ENCODE results near the gene MTMR3. TPM values are rescaled to one million over a fixed set of nuclear protein-coding genes. Genes with fewer than 3 reads are reported as not detected.

Gene MTMR3
- polyA plus RNA-seq, 1 experiment, result 32.8 TPM

- Histone ChIP-seq H3K36me3 (ENCODE audit: control insufficient read depth, insufficient read depth, low read length) (peaks cover 6% of the 10 kb centered on the region), H3K4me3 (ENCODE audit: low read depth, low read length) (no peak overlapping the region), H3K27me3 (ENCODE audit: control insufficient read depth, insufficient read depth, low read length) (no peaks in the 10 kb centered on the region)
- TF ChIP-seq CTCF (IDR thresholded peaks at IDR 0.05; ENCODE audit: insufficient read depth, low read depth, low read length), result no peak
- ChIA-PET CTCF (interaction anchor here (0.6 to 1.2 kb wide), 3 partner anchors 66 to 374 kb away, joined by 3 to 4 read pairs (median 3); no protein-coding TSS in a partner anchor), POLR2A (no interaction called here)
- DNase-seq (ENCODE audit: low read depth), result no peak
Measured at GRCh38 chr22:30008401-30008800, 125.4 kb downstream of the MTMR3 start.

DNA sequence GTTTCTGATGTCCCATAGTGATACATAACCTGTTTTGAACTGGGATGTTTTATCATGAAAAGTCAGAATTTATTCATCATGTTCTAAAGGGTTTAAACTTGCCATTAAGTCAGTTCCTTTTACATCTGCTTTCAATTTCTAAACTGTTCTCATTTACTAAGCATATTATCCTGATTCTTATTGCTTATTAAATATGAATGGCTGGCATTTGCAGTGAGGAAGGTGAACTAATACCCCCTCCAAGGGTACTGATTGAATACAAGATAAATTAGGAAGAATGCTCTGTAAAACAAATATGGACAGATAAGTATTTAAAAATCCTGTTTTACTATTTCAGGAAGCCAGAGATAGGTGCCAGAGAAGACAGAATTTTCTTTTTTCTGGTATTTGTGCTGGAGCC, 126.5 kb downstream of the MTMR3 start:
- no peaks in the 10 kb centered on the region for H3K27me3 ChIP-seq (ENCODE audit: control insufficient read depth, insufficient read depth, low read length)
- H3K4me3 ChIP-seq (ENCODE audit: low read depth, low read length), result no peak overlapping the region
- TF ChIP-seq CTCF (IDR thresholded peaks at IDR 0.05; ENCODE audit: insufficient read depth, low read depth, low read length), result no peak
- peaks cover 6% of the 10 kb centered on the region for H3K36me3 ChIP-seq (ENCODE audit: control insufficient read depth, insufficient read depth, low read length)
- CTCF ChIA-PET, result no interaction called here
- no peak for DNase-seq (ENCODE audit: low read depth)
- POLR2A ChIA-PET, result no interaction called here

GRCh38 chr22:30010789-30011405, 127.9 kb downstream of the MTMR3 start:
- TF ChIP-seq CTCF (IDR thresholded peaks at IDR 0.05; ENCODE audit: insufficient read depth, low read depth, low read length), result no peak
- H3K36me3 ChIP-seq (ENCODE audit: control insufficient read depth, insufficient read depth, low read length), result peaks cover 6% of the 10 kb centered on the region
- ChIA-PET POLR2A (no interaction called here), CTCF (no interaction called here)
- H3K27me3 ChIP-seq (ENCODE audit: control insufficient read depth, insufficient read depth, low read length), result no peaks in the 10 kb centered on the region
- DNase-seq (ENCODE audit: low read depth), result no peak
- H3K4me3 ChIP-seq (ENCODE audit: low read depth, low read length), result no peak overlapping the region

- TF ChIP-seq CTCF (IDR thresholded peaks at IDR 0.05; ENCODE audit: insufficient read depth, low read depth, low read length), result no peak
- no peak for DNase-seq (ENCODE audit: low read depth)
Measured at GRCh38 chr22:30013201-30013600, 130.2 kb downstream of the MTMR3 start.

GRCh38 chr22:30014244-30014643, 131.3 kb downstream of the MTMR3 start:
- no peaks in the 10 kb centered on the region for H3K27me3 ChIP-seq (ENCODE audit: control insufficient read depth, insufficient read depth, low read length)
- no peak for TF ChIP-seq CTCF (IDR thresholded peaks at IDR 0.05; ENCODE audit: insufficient read depth, low read depth, low read length)
- no peak for DNase-seq (ENCODE audit: low read depth)
- no peak overlapping the region for H3K4me3 ChIP-seq (ENCODE audit: low read depth, low read length)
- peaks cover 3% of the 10 kb centered on the region for H3K36me3 ChIP-seq (ENCODE audit: control insufficient read depth, insufficient read depth, low read length)
- POLR2A ChIA-PET, result no interaction called here
- CTCF ChIA-PET, result interaction anchor here (3.2 to 3.3 kb wide), 2 partner anchors 9 to 388 kb away, joined by 11 to 25 read pairs; no protein-coding TSS in a partner anchor

More at GRCh38 chr22:30013201-30013600, 130.2 kb downstream of the MTMR3 start:
- POLR2A ChIA-PET, result no interaction called here
- Histone ChIP-seq H3K36me3 (ENCODE audit: control insufficient read depth, insufficient read depth, low read length) (peaks cover 5% of the 10 kb centered on the region), H3K27me3 (ENCODE audit: control insufficient read depth, insufficient read depth, low read length) (no peaks in the 10 kb centered on the region), H3K4me3 (ENCODE audit: low read depth, low read length) (no peak overlapping the region)
- CTCF ChIA-PET, result interaction anchor here (3.2 kb wide), 1 partner anchor 8 kb away, joined by 25 read pairs; no protein-coding TSS in a partner anchor

Measured in BJ (cell line).